Right atrium auricular region (tissue), 2 donors: ENCODE data around the gene POLG. TPM values are rescaled to one million over a fixed set of nuclear protein-coding genes. Genes with fewer than 3 reads are reported as not detected.

Experiments
- DNase-seq: peaks from one replicate; pipeline ENCODE4 v3.0.0-alpha.2; 2019; ENCODE audit warnings: low spot score
- H3K27ac ChIP-seq, 2 donors: fragments of 200-600 bp; sonication (generic); 1 replicate in 1 of 2; 2 replicates in 1 of 2; pipeline ENCODE4 v1.5.1; 2016 to 2019
- H3K27me3 ChIP-seq, 2 donors: fragments of 200-600 bp; sonication (generic); one replicate each; pipeline versions ENCODE4 v1.5.1 to v1.6.0; 2017 to 2019
- H3K36me3 ChIP-seq: fragments of 200-600 bp; sonication (generic); one replicate; pipeline ENCODE4 v1.5.1; 2016
- H3K4me1 ChIP-seq, 2 donors: fragments of 200-600 bp; sonication (generic); one replicate each; pipeline versions ENCODE4 v1.5.1 to v1.6.0; 2017 to 2019
- H3K4me3 ChIP-seq, 2 donors: fragments of 200-600 bp; sonication (generic); 1 replicate in 1 of 2; 2 replicates in 1 of 2; pipeline ENCODE4 v1.5.1; 2017 to 2019; ENCODE audit warnings: mild to moderate bottlenecking in 1 of 2, moderate library complexity in 1 of 2
- H3K9me3 ChIP-seq, 2 donors: fragments of 200-600 bp; sonication (generic); one replicate each; pipeline ENCODE4 v1.5.1; 2019
- total RNA-seq, 2 donors: library from RNA; depleted of rRNA; stranded (reverse); fragments of >200 nt; gene quantifications; one replicate each; pipeline ENCODE4 v1.1.0, GENCODE V29; 2016
- TF ChIP-seq, protein P1 (sequence below), 2 donors: fragments of 200-600 bp; sonication (generic); IDR thresholded peaks; one replicate each; pipeline ENCODE4 v1.5.1; 2019; ENCODE audit warnings: antibody characterized with exemption in 2 of 2

Gene POLG
- total RNA-seq, 2 donors from 2014 or later = 36.0 to 37.9 TPM

DNA sequence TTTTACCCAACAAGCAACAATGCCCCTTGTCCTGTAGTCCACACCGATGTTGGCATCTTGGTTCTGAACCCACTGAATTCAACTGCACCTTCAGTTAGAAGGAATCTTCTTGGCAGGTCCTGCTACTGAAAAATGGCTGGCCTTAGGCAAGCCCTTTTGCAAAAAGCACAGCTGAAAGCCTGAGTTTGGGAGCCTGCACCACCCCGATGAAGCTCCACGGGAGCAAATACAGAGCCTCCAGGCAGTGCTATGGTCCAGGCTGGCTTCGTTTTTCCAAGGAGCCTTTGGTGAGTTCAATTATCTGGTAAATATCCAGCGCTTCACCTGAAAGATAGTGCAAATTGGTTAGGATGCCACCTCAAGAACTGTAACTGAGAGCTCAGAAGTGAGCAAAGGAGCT is 18.1 kb downstream of the POLG start:
- Histone ChIP-seq H3K36me3 (peaks cover 69% of the 10 kb centered on the region), H3K4me3 (no peak overlapping the region), H3K4me1 (no peaks in the 10 kb centered on the region), H3K27me3 (no peaks in the 10 kb centered on the region), H3K27ac (no peak overlapping the region), H3K9me3 (no peaks in the 10 kb centered on the region)
- TF ChIP-seq, protein P1, sequence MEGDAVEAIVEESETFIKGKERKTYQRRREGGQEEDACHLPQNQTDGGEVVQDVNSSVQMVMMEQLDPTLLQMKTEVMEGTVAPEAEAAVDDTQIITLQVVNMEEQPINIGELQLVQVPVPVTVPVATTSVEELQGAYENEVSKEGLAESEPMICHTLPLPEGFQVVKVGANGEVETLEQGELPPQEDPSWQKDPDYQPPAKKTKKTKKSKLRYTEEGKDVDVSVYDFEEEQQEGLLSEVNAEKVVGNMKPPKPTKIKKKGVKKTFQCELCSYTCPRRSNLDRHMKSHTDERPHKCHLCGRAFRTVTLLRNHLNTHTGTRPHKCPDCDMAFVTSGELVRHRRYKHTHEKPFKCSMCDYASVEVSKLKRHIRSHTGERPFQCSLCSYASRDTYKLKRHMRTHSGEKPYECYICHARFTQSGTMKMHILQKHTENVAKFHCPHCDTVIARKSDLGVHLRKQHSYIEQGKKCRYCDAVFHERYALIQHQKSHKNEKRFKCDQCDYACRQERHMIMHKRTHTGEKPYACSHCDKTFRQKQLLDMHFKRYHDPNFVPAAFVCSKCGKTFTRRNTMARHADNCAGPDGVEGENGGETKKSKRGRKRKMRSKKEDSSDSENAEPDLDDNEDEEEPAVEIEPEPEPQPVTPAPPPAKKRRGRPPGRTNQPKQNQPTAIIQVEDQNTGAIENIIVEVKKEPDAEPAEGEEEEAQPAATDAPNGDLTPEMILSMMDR (IDR thresholded peaks at IDR 0.05) = no peak
- DNase-seq = no peak

DNA sequence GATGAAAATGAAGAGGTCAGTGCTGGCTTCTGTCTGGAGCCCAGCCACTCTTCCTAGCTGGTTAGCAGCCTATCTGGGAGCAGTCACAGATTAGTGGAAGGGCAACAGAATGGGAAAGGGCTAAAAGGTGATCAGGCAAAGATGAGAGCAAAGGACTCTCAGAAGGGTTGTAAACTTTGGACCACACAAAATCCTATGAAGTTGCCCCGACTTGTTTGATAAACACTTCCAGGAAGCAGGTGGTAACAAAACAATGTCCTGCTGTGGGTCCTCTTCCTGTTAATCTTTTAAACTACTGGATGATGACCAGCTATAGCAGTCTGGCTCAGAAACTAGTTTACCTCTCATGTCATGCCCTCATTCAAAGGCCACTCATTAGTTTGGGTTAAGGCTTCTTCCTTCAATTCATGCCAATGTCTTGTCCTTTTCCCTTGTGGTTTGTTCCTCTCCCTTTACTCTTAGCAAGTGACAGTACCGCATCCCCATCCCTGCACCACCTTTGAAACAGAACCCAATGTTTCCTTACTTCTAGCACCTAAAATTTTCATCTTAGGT is 19.2 kb downstream of the POLG start:
- Histone ChIP-seq H3K36me3 (peaks cover 59% of the 10 kb centered on the region), H3K27me3 (no peaks in the 10 kb centered on the region), H3K27ac (no peak overlapping the region), H3K4me1 (no peaks in the 10 kb centered on the region), H3K9me3 (no peaks in the 10 kb centered on the region), H3K4me3 (no peak overlapping the region)
- no peak for DNase-seq
- TF ChIP-seq, protein P1 (IDR thresholded peaks at IDR 0.05) = no peak

DNA sequence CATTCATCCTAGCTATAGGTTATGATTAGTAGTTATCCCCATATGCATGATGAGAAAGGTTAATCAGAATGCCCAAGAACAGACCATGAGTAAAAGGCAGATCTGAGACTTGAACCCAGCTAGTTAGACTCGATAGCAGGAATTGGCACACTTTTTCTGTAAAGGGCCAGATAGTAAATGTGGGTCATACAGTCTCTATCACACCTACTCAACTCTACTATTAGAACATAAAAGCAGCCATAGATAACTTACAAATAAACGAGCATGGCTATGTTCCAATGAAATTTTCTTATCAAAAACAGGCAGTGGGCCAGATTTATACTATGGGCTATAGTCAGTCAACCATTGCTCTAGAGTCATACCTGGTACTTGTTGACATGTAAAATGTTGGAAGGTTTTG is 24.6 kb downstream of the POLG start:
- peaks cover 4% of the 10 kb centered on the region for H3K36me3 ChIP-seq
- TF ChIP-seq, protein P1 (IDR thresholded peaks at IDR 0.05) = no peak

DNA sequence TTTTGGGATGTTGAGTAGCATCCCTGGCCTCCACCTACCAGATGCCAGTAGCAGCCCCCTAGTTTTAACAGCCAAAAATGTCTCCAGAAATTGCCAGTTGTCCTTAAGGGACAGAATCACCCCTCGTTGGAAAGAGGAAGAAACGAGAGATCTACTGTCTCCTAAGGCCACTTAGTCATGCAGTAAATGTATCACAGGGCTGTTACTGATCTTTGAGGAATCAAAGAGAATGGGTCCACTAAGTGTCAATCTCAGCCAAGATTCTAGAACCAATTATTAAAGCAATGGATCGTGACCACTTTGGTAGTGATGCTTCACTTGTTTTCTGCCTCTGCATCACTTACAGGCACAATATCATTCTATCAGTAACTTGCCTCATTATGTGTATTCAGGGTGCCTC is 26.4 kb downstream of the POLG start:
- Histone ChIP-seq H3K36me3 (no peaks in the 10 kb centered on the region), H3K4me1 (no peaks in the 10 kb centered on the region), H3K27me3 (no peaks in the 10 kb centered on the region), H3K9me3 (no peaks in the 10 kb centered on the region), H3K4me3 (no peak overlapping the region), H3K27ac (no peak overlapping the region)
- no peak for DNase-seq
- TF ChIP-seq, protein P1 (IDR thresholded peaks at IDR 0.05) = no peak

More for the DNA sequence above, 24.6 kb downstream of the POLG start:
- no peak overlapping the region for H3K4me3 ChIP-seq
- no peaks in the 10 kb centered on the region for H3K9me3 ChIP-seq
- no peak for DNase-seq
- no peak overlapping the region for H3K27ac ChIP-seq
- no peaks in the 10 kb centered on the region for H3K27me3 ChIP-seq
- H3K4me1 ChIP-seq = no peaks in the 10 kb centered on the region

DNA sequence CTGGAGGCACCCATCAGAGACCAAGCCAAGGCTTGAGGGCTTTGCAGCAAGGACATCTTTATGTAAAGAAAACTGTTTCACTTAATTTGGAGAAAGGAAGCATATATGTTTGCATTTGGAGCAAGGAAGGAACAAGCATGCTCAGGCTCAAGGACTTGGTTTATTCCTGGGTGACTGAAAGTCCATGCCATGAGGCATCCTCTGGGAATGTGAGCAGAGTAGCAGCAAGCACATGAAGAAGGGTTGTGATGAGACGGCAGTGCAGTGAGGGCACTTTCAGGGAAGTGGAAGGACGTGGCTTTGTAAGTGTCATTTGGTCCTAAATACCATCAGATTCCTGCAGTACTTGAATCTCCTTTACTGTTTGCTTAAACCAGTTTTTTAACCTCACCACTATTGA is 26.8 kb downstream of the POLG start:
- H3K4me1 ChIP-seq = no peaks in the 10 kb centered on the region
- no peak overlapping the region for H3K4me3 ChIP-seq
- TF ChIP-seq, protein P1 (IDR thresholded peaks at IDR 0.05) = no peak
- H3K27ac ChIP-seq = no peak overlapping the region
- H3K27me3 ChIP-seq = no peaks in the 10 kb centered on the region
- no peaks in the 10 kb centered on the region for H3K9me3 ChIP-seq
- no peaks in the 10 kb centered on the region for H3K36me3 ChIP-seq
- DNase-seq = no peak

DNA sequence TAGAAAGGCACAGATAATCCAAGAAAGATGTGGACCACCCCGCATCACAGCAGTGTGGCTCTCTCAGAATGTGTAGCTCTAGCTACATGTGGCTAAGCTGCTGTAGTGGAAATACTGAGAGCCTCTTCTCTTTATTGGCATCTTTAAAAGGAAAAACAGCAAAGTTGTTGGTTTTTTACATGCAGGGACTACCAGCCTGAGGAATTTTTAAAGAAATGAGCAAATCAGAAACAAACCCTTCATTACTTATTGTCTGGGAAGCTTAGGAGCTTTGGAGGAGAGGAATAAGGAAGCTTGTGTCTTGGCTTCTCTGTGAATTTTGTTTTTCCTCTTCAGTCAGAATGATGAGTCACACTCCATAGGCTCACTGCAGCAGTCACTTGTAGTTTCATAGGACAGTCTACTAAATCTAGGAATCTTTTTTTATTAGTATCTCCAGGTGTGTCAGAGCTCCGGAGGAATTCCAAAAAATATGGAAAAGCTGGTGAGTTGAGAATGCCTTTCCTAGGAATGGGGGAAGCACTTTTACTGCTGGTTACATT is 27.5 kb downstream of the POLG start:
- Histone ChIP-seq H3K27ac (no peak overlapping the region), H3K27me3 (no peaks in the 10 kb centered on the region), H3K4me1 (no peaks in the 10 kb centered on the region), H3K4me3 (no peak overlapping the region), H3K36me3 (no peaks in the 10 kb centered on the region), H3K9me3 (no peaks in the 10 kb centered on the region)
- TF ChIP-seq, protein P1 (IDR thresholded peaks at IDR 0.05) = no peak
- no peak for DNase-seq
